Activated T-cell treated with anti-CD3 and anti-CD28 coated beads for 24 hours (primary cell): Measurements from ENCODE around the gene CPT1A.

ENCODE experiments used
- DNase-seq: peaks from one replicate; pipeline ENCODE4 v3.0.0-alpha.2; 2020; ENCODE audit warnings: low read depth

Gene CPT1A

GRCh38 chr11:68831124-68831523, 10.6 kb downstream of the CPT1A start:
- no peak for DNase-seq

GRCh38 chr11:68829581-68829980, 12.1 kb downstream of the CPT1A start:
- DNase-seq, result no peak

GRCh38 chr11:68828957-68829356, 12.8 kb downstream of the CPT1A start:
- DNase-seq, result no peak

GRCh38 chr11:68828155-68828931, 13.4 kb downstream of the CPT1A start:
- DNase-seq, result no peak

DNA sequence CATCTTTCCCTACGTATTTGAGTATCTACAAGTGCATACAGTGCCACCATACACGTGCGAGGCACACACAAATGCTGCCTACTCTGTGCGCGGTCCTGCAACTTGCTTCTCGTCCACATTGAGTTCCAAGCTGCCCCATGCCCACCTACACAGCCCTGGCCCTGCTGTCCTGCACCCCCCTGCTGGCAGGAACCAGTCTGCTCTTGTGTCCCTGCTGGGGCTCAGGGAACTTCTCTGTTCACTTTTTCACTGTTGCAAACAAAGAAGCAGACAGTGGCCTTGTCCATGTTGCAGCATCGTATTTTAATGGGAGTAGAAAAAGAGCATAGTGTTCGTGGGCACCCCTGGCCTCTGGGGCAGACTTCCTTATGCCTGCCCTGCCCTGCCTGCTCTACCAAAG, 14.0 kb downstream of the CPT1A start:
- no peak for DNase-seq

DNA sequence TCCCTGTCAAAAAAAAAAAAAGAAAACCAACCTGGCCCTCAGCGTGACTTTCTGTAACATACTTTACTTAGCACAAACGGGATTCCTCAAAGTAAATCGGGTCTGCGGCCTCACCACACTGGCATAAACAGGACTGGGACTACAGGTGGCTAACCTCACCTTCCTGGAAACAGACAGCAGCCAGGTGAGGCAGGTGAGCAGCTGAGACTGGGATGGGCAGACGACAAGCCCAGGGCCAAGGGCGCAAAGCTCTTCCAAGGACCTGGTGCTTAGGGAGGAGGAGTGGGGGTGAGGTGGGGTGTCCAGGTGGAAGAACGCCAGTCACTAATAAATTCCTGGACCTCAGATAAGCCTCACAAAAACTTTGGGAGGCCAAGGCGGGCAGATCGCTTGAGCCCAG, 15.0 kb downstream of the CPT1A start:
- no peak for DNase-seq

DNA sequence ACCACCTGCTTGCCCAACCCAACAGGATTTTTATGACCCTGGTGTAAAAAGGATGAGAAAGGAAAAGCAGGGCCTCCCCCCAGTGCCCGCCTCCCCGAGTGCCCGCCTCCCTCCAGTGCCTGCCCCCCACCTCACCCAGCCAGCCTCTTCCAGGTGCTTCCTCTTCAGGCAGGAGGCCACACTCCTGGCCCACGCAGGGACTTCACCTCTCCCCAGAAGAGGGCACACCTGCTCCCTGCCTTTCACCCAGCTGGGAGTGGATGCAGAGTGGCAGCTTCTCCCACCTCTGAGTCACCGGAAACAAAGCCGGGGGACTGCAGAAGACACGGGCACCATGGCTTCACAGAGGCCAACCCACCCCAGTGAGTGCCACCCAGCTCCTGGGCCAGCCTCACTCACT, 16.1 kb downstream of the CPT1A start:
- DNase-seq, result peak; percentile 52

- DNase-seq, result no peak
Measured at GRCh38 chr11:68822546-68822945, 19.2 kb downstream of the CPT1A start.

DNA sequence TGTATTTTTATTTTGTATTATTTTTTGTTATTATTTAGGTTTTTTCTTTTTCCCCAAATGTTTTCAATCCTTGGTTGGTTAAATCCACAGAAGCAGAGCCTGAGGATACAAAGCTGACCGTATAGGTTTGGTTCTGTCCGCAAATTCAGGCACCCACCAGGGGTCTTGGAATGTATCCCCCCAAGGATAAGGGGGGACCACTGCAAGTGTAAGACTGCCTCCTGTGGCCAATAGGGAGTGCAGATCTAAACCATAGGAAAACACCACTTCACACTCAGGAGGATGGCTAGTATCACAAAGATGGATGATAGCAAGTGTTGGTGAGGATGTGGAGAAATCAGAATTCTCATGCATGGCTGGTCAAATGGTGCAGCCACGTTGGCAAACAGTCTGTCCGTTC, 20.0 kb downstream of the CPT1A start:
- no peak for DNase-seq

GRCh38 chr11:68819362-68819761, 22.4 kb downstream of the CPT1A start:
- no peak for DNase-seq

- no peak for DNase-seq
Measured at GRCh38 chr11:68818181-68818580, 23.5 kb downstream of the CPT1A start.

- DNase-seq, result no peak
Measured at GRCh38 chr11:68817554-68817953, 24.2 kb downstream of the CPT1A start.

- DNase-seq, result no peak
Measured at GRCh38 chr11:68816917-68817419, 24.7 kb downstream of the CPT1A start.

DNA sequence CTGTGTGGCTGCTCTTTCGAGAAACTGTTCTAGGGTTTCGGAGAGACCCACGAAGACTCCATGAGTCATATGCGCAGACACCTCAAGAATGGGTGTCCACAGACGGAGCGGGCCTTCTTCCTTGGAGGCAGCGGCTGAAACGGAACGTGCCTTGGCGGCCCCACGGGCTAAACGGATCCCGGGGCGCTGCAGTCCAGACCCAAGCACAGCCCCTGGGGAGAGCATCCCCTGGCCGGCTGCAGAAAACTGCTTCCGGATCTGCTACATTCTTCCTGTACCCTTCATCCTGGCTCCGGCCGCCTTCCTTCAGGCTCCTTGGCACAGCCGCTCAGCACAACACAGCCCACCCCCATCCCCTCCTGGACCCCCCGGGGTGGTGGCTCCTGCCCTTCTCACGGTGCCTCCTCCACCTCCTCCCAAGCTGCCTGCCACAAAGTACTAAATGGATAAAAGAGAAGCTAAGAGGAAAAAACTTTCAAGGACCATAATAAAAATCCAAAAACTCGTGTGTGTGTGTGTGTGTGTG, 25.4 kb downstream of the CPT1A start:
- no peak for DNase-seq

- no peak for DNase-seq
Measured at GRCh38 chr11:68813773-68814172, 27.9 kb downstream of the CPT1A start.

- DNase-seq, result no peak
Measured at GRCh38 chr11:68812526-68812925, 29.2 kb downstream of the CPT1A start.

DNA sequence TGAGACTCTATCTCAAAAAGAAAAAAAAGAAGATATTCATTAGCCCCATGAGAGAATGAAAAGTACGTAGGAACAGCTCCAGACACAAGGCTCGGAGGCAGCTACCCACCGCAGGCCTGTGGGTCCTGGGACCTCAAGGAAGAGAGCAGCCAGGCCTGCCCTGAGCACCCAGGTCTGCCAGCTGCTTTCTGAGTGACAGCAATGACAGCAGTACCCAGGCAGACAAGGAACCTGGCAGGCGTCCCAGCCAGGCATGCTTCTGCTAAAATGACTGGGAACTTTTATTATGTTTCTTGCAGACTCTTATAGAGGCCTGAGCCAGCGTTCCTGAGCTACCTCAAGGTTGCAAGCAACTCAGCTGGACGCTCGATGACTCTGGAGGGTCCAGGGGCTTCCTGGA, 31.6 kb downstream of the CPT1A start:
- no peak for DNase-seq

DNA sequence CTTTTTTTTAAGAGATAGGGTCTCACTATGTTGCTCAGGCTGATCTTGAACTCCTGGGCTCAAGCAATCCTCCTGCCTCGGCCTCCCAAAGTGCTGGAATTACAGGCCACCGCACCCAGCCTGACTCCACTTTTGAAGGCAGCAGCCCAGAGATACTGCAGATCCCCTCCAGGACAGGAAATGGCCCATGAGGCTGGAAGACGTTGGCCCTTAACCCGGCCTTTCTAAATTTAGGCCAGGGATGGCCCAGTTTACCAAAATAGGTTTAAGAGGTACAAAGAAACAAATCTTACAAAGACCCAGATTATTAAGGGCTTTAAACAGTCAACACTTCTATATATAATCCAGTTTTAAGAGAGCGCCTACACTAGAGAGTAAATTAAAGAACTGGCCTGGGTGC, 32.2 kb downstream of the CPT1A start:
- no peak for DNase-seq

DNA sequence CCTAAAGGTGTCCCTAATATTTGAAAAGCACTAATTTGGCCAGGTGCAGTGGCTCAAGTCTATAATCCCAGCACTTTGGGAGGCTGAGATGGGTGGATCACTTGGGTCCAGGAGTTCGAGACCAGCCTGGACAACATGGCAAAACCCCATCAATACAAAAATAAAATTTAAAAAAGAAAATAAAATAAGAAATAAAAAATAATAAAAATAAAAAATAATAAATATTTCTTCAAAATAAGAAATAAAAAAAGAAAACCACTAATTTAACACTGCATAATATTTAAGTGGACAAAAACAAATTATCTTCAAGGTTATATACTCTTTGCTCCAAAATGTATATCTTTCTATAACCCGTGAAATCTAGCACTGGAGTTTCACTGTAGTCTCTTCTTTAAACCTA, 32.9 kb downstream of the CPT1A start:
- DNase-seq, result no peak

- DNase-seq, result no peak
Measured at GRCh38 chr11:68806931-68807844, 34.5 kb downstream of the CPT1A start.

DNA sequence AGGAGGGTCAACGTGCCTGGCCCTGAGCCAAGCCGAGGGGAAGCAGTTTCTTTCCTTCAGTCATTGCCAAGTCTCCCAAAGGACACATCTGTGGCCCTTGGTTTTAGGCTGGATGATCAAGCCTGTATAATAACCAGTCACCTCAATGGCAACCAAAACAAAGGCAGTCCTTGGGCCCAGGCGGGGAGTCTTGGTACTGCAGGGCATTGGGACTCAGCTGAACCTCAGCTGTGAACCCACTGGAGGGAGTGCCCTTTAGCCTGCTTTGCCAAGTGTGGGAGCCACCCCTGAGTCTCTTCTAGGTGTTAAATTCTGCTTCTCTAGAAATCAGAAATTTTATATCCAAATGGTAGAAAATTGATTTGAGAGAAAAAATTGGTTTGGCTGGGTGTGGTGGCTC, 36.9 kb downstream of the CPT1A start:
- no peak for DNase-seq

GRCh38 chr11:68803766-68804165, 38.0 kb downstream of the CPT1A start:
- no peak for DNase-seq
